Kidney (tissue), 14 donors: ENCODE data around the gene BTBD9. TPM values are rescaled to one million over a fixed set of nuclear protein-coding genes. Genes with fewer than 3 reads are reported as not detected.

Source experiments
- DNase-seq, 5 donors: peaks; one replicate each; pipeline ENCODE4 v3.0.0-alpha.2; 2013 to 2020
- FAIRE-seq: peaks from 2 replicates; lab custom pipeline; 2012; peaks lifted over from hg19 to GRCh38; lab: Jason Lieb, UNC
- H3K27ac ChIP-seq, 2 donors: one replicate each; pipeline ENCODE4 v1.7.0; 2013; ENCODE audit warnings: low read depth in 2 of 2, low read length in 2 of 2, inconsistent platforms in 1 of 2
- H3K27me3 ChIP-seq: one replicate; pipeline ENCODE4 v1.7.1; 2013; ENCODE audit warnings: low read length, inconsistent platforms; ENCODE audit not compliant: control insufficient read depth, insufficient read depth
- H3K36me3 ChIP-seq, 3 donors: one replicate each; pipeline versions ENCODE4 v1.7.0 to v1.7.1; 2013; ENCODE audit warnings: low read length in 3 of 3, control low read depth in 1 of 3, inconsistent platforms in 1 of 3; ENCODE audit not compliant: insufficient read depth in 3 of 3, control insufficient read depth in 2 of 3
- H3K4me1 ChIP-seq, 3 donors: one replicate each; pipeline versions ENCODE4 v1.7.0 to v1.7.1; 2013; ENCODE audit warnings: low read length in 3 of 3, inconsistent platforms in 1 of 3, low read depth in 1 of 3; ENCODE audit not compliant: control insufficient read depth in 2 of 3, insufficient read depth in 2 of 3
- H3K4me3 ChIP-seq, 3 donors: one replicate each; pipeline versions ENCODE4 v1.7.0 to v1.8.1; 2013; ENCODE audit warnings: low read length in 3 of 3, control low read depth in 1 of 3, inconsistent platforms in 1 of 3
- H3K9ac ChIP-seq, 3 donors: one replicate each; pipeline versions ENCODE4 v1.7.0 to v1.7.1; 2013; ENCODE audit warnings: low read length in 3 of 3, control low read depth in 1 of 3, inconsistent platforms in 1 of 3
- H3K9me3 ChIP-seq, 3 donors: one replicate each; pipeline versions ENCODE4 v1.7.0 to v1.7.1; 2013; ENCODE audit warnings: low read length in 3 of 3, control low read depth in 1 of 3, inconsistent platforms in 1 of 3; ENCODE audit not compliant: control insufficient read depth in 2 of 3, insufficient read depth in 1 of 3
- intact Hi-C: fragments of 100-400 bp; cut with DNase I; formaldehyde crosslinking; loops from one replicate; pipeline ENCODE4 v1.11.1; 2022
- polyA plus RNA-seq: library from polyadenylated mRNA; stranded (reverse); fragments of 350-450 nt; fragmentation: Illumina TruSeq; extraction: RNeasy Lipid Tissue Mini Kit (QIAGEN cat#74804); gene quantifications from one replicate; pipeline ENCODE4 v1.2.3, GENCODE V29; 2014; ENCODE audit warnings: low read depth, low replicate concordance; ENCODE audit not compliant: insufficient read depth
- total RNA-seq: library from RNA; stranded (reverse); fragmentation: NEBNext Ultra II Directional; extraction: Animal tissue kit (Norgen Biotek cat#: 25700); gene quantifications from one replicate; pipeline ENCODE4 v1.2.1, GENCODE V29; 2021
- TF ChIP-seq, protein P1 (sequence below): IDR thresholded peaks from 3 replicates; pipeline ENCODE4 v1.5.1; 2012; ENCODE audit warnings: mild to moderate bottlenecking, moderate library complexity, borderline replicate concordance; ENCODE audit not compliant: insufficient read depth; ENCODE audit errors: extremely low read depth
- donor health status: control.
- donor health status: control.
- donor health status: control.
- donor health status: control.
- donor health status: control.
- donor health status: DM: yes; HTN: yes; CAD: no.
- donor health status: Normal renal cell carcinoma (clear cell type).

Gene BTBD9
- total and polyA plus RNA-seq, 2 donors from 2014 or later = 4.2 to 29.9 TPM

GRCh38 chr6:38528196-38528965 lies 111.3 kb downstream of the BTBD9 start:
- Histone ChIP-seq H3K4me3 (no peak overlapping the region), H3K9ac (peak overlapping the region in 1 of 3 donors; percentile 40), H3K9me3 (peaks cover 0 to 13% (median 0%) of the 10 kb centered on the region in 3 donors), H3K27me3 (no peaks in the 10 kb centered on the region), H3K4me1 (peaks cover 0 to 9% (median 0%) of the 10 kb centered on the region in 3 donors), H3K27ac (no peak overlapping the region), H3K36me3 (no peaks in the 10 kb centered on the region)
- no peak for FAIRE-seq
- peak in 1 of 5 donors; percentile 78 for DNase-seq
- TF ChIP-seq, protein P1, sequence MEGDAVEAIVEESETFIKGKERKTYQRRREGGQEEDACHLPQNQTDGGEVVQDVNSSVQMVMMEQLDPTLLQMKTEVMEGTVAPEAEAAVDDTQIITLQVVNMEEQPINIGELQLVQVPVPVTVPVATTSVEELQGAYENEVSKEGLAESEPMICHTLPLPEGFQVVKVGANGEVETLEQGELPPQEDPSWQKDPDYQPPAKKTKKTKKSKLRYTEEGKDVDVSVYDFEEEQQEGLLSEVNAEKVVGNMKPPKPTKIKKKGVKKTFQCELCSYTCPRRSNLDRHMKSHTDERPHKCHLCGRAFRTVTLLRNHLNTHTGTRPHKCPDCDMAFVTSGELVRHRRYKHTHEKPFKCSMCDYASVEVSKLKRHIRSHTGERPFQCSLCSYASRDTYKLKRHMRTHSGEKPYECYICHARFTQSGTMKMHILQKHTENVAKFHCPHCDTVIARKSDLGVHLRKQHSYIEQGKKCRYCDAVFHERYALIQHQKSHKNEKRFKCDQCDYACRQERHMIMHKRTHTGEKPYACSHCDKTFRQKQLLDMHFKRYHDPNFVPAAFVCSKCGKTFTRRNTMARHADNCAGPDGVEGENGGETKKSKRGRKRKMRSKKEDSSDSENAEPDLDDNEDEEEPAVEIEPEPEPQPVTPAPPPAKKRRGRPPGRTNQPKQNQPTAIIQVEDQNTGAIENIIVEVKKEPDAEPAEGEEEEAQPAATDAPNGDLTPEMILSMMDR = no peak
- intact Hi-C loops = no loop called here

GRCh38 chr6:38527371-38527770 lies 112.4 kb downstream of the BTBD9 start:
- H3K36me3 ChIP-seq = no peaks in the 10 kb centered on the region
- TF ChIP-seq, protein P1 = no peak
- H3K9me3 ChIP-seq = peaks cover 0 to 13% (median 0%) of the 10 kb centered on the region in 3 donors
- no peaks in the 10 kb centered on the region for H3K27me3 ChIP-seq
- no peak overlapping the region for H3K9ac ChIP-seq
- intact Hi-C loops = no loop called here
- H3K27ac ChIP-seq = no peak overlapping the region
- peaks cover 0 to 9% (median 0%) of the 10 kb centered on the region in 3 donors for H3K4me1 ChIP-seq
- H3K4me3 ChIP-seq = no peak overlapping the region
- no peak for DNase-seq
- FAIRE-seq = no peak

DNA sequence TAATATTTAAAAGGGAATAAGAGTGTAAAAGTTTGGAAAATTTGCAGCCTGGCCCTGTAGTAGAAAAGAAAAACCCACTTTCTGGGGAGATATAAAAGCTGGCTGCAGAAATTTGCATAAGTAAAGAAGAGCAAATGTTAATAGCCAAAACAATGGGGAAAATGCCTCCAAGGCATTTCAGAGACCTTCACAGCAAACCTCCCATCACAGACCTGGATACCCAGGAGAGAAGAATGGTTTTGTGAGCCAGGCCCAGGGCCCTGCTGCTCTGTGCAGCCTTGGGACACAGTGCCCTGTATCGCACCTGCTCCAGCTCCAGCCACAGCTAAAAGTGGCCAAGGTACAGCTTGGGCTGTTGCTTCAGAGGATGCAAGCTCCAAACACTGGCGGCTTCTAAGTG lies 113.8 kb downstream of the BTBD9 start:
- TF ChIP-seq, protein P1 = no peak
- H3K4me3 ChIP-seq = no peak overlapping the region
- no peak overlapping the region for H3K9ac ChIP-seq
- H3K4me1 ChIP-seq = peaks cover 0 to 9% (median 0%) of the 10 kb centered on the region in 3 donors
- no peak overlapping the region for H3K27ac ChIP-seq
- H3K27me3 ChIP-seq = no peaks in the 10 kb centered on the region
- DNase-seq (no peak), FAIRE-seq (no peak)
- H3K36me3 ChIP-seq = no peaks in the 10 kb centered on the region
- peaks cover 0 to 13% (median 0%) of the 10 kb centered on the region in 3 donors for H3K9me3 ChIP-seq
- intact Hi-C loops = no loop called here
